Activated gamma-delta T cell (primary cell): Measurements from ENCODE around the gene OR6C65.
"Not testable (repeated sequence)": the region's sequence is repeated elsewhere in the genome, so short reads cannot be mapped to it uniquely, and the experiment has no call there.

Experiments used
- DNase-seq: peaks from one replicate; lab custom pipeline; 2025; lab: John Stamatoyannopoulos, UW
- total RNA-seq, 2 donors: gene quantifications; one replicate each; lab custom pipeline; 2026; lab: John Stamatoyannopoulos, UW

OR6C65 gene
- 0 reads per million in 2 donors for total RNA-seq

DNA sequence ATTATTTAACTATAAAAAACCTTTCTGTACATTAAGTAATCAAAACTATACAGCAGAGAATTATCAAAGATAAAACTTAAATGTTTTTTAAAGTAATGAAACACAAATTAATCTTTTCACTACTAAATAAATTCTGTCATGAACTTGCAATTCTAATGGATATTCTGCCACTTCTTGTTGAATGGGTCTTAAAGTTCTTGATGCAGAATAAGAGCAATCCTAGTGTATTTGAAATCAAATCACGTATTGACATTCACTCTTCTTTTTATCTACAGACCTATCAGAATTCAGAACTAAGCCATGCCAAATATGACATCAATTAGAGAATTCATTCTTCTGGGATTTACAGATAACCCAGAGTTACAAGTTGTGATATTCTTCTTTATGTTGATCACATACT, at the start of gene OR6C65:
Gene OR6C65 (plus strand): TSS at position 301 of the 400 bp plus-strand sequence. CDS start 0 bp downstream, at position 301.
- no peak for DNase-seq

DNA sequence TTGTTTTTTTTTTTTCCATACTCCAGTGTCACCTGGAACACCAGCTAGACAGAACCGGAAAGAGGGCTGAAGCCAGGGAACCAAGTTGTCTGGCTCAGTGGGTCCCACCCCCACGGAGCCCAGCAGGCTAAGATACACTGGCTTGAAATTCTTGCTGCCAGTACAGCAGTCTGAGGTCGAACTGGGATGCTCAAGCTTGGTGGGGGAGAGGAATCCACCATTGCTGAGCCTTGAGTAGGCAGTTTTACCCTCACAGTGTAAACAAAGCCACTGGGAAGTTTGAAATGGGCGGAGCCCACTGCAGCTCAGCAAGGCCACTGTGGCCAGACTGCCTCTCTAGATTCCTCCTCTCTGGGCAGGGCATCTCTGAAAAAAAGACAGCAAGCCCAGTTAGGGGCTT, 45.0 kb upstream of the OR6C65 start:
- not testable (repeated sequence) for DNase-seq

DNA sequence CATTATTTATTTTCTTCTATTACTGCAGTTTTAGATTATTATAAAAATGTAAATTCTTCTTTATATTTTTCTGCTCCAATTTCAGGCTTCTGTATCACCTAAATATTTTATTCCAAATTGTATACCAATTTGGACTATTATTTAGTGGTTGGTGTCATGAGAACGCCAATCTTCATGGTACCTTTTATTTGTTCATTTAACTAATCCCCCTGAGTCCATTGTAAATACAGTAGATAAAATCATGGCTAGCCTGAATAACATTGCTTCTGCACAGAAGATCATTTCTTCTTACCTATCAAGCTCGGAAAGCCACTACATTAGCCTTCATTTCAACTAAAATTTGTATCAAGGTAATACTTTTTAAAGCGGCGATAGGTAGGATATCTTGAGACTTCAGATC, 37.7 kb upstream of the OR6C65 start, which contains the start of gene OR6C75:
Gene OR6C75 (plus strand): TSS at position 301 of the 400 bp plus-strand sequence. CDS start 2,136 bp downstream, outside the sequence.
- no peak for DNase-seq

DNA sequence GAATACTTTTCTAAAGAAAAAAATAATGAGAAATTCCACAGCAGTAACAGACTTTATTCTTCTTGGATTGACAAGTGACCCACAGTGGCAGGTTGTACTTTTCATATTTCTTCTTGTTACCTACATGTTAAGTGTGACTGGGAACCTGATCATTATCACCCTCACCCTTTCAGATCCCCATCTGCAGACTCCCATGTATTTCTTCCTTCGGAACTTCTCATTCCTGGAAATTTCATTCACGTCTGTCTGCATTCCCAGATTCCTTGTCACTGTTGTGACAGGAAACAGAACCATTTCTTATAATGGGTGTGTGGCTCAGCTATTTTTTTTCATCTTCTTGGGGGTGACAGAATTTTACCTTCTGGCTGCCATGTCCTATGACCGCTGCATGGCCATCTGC, 35.2 kb upstream of the OR6C65 start:
- DNase-seq = no peak

DNA sequence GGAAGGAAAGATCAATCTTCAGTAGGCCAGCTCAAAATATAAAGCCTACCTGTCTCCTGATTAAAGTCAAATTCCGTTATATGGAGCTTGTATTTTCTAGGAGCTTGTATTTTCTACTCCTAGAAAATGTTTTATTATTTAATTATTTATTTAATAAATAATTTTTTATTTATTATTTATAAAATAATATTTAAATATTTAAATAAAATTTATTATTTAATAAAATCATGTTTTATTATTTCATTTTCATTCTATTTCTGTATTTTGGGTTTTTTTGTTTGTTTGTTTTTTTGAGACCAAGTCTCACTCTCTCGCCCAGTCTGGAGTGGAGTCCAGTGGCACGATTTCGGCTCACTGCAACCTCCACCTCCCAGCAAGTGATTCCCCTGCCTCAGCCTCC, 27.8 kb upstream of the OR6C65 start:
- no peak for DNase-seq

DNA sequence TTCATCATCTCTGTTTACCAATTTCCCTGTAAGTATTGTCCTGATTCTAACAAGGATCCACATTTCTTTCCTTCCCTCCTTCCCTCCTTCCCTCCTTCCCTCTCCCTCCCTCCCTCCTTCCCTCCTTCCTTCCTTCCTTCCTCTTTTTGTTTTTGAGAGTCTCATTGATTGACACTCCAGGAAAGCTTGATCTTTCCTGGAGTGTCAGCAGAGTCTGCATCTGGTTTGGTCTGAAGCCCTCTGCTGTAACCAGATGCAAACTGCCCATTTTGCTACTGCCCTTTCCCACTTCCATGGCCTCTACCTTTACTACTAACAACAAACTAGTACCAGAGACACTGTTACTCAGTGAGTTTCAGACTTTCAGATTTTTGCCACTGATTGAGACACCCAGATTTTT, 14.4 kb upstream of the OR6C65 start:
- DNase-seq = no peak

DNA sequence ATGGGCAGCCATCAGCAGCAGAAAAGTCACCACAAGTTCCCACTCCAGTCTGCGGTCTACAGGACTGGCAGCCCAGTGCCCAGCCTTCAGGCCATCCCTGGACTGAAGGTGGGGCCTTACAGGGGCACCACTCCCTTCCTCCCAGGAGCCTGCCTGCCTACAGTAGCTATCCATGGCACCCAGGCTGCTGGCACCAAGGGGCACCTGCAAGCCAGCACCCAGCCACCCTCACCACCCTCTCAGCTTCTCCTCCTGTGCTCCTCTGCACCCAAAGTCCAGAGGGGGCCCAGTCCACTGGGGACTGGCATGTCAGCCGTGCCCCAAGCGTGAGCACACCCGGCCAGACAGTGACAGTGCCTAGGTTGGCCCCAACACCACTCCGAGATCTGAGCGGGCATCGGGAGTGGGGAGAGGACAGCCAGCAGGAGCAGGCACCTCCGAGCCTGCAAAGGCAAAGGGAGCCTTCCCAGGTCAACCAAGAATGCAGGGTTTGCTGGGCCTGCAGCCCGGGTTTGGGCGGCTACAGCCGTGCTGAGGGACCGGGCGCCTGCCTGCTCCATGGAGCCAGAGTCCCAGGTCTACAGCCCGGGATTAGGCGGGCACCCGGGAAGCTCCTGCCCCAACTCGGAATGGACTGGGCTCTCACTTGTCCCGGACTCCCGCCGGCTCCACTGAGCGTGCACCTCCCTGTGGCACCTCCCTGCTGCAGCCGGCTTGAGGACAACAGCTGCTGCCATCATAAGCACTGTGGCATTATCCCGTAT, 8.1 kb upstream of the OR6C65 start:
- DNase-seq = no peak

DNA sequence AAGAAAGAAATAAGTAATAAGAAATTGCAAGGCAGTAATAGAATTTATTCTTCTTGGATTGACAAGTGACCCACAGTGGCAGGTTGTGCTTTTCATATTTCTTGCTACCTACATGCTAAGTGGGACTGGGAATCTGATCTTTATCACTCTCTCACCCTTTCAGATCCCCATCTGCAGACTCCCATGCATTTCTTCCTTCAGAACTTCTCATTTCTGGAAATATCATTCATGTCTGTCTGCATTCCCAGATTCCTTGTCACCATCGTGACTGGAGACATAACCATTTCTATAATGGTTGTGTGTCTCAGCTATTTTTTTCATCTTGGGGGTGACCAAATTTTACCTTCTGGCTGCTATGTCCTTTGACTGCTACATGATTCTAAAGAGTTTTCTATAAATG, 4.0 kb upstream of the OR6C65 start:
- no peak for DNase-seq

DNA sequence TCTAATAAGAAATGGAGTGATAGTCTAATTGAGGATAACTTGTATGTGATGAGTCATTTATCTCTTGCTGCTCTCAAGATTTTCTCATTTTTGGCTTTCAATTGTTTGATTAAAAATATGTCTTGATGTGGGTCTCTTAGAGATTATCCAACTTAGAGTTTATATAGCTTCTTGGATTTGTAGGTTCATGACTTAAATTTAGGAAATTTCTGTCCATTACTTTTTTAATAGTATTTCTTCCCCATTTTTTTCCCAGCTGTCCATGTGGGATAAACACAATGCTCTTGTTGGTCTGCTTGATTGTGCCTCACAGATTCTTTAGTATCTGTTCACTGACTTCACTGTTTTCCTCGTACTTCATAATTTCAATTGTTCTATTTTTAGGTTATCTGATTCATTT, 7.5 kb downstream of the OR6C65 start:
- DNase-seq = no peak

DNA sequence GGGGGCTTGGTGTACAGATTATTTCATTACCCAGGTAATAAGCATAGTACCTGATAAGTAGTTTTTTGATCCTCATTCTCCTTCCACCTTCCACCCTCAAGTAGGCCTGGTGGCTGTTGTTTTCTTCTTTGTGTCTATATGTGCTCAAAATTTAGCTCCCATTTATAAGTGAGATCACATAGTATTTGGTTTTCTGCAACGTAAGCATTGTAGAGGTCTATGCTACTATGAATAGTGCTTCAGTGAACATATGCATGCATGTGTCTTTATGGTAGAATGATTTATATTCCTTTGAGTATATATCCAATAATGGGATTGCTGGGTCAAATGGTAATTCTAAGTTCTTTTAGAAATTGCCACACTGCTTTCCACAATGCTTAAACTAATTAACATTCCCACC, 8.8 kb downstream of the OR6C65 start:
- not testable (repeated sequence) for DNase-seq

DNA sequence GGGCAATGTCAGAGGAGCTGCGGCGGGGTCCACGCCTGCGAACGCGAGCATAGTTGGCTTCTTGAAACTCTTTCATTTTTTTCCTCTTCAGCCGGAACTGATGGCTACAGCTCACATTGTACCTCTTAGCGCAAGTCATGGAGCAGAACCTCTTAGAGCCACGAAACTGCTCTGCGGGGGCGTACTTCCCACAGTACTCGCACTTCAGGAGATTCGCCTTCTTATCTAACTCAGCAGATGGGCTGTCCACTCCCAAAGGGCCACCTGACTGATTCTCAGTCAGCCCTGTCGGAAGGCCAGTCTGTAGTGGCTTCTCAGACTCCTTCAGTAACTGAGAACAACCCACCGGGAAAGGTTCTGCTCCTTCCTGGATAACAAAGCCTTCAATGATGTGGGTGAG, 11.8 kb downstream of the OR6C65 start:
- DNase-seq = not testable (repeated sequence)

DNA sequence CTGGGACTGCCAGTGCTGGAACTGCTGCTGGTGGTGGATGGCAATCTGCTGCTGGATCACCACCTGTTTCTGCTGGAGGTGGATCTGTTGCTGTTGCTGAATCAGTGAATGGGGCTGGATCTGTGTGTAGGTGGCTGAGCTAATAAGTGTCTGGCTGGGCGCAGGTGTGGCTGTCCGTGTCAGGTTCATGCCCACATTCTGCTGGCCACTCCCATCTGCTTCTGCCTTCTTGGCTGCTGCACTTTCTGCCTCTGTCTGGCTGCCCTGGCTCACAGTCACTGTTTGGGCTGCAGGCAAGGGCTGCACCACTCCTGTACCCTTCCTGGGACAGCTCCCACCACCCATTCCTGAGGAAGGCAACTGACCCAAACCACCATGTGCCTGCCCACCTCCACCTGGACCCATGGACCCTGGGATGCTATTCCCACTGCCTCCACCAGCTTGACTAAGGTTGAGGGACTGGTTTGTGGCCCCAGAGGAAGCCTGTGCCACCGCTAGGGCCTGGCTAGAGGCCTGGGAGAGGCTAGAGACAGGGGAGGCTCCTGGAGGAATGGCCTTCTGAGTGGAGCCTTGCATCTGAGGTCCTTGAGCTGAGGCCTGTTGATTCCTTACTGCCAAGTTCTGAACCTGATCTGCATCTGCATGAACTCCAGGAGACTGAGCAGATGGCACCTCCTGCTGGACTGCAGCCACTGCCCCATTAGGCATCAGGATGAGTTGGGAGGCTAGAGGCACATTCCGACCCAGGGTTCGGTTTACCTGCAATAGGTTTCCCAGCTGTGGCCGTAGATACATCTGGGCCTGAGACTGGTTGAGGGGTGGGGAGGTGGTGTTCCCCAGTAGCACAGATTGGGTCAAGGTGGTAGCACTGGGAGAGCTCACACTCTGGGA, 13.4 kb downstream of the OR6C65 start:
- not testable (repeated sequence) for DNase-seq

DNA sequence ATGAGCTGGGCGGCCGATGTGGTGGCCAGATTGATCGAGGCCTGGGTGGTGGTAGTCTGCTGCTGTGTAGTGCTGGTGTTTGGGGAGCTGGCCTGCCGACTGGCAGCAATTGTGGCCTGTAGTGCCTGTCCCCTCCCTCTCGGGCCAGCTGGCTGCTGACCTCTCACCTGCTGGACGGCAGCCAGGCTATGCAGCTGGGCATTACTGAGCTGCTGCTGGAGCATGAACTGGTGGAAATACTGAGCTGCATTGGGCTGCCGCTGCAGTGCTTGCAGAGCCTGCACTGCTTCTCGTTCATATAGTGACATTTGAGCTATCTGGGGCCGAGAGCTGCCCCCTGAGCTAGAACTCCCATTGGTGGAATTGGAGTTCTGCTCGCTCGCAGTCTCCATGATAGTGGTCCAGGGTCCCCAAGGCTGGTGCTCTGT, 14.1 kb downstream of the OR6C65 start:
- not testable (repeated sequence) for DNase-seq

DNA sequence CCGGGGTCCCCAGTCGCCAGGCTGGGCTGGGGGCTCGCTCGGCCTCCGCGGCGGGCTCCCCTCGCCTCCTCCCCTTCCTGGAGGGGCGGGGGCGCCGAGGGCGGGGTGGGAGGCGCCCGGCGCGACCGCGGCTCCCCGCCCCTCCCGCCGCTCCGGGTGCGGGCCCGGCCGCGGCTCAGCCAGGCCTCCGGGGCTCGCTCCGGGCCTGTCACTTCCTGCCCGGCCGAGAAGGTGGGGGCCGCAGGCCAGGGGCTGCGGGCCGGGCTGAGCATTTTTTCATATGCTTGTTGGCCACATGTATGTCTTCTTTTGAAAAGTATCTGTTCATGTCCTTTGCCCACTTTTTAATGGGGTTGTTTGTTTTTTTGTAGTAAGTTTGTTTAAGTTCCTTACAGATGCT, 14.6 kb downstream of the OR6C65 start:
- DNase-seq = not testable (repeated sequence)

DNA sequence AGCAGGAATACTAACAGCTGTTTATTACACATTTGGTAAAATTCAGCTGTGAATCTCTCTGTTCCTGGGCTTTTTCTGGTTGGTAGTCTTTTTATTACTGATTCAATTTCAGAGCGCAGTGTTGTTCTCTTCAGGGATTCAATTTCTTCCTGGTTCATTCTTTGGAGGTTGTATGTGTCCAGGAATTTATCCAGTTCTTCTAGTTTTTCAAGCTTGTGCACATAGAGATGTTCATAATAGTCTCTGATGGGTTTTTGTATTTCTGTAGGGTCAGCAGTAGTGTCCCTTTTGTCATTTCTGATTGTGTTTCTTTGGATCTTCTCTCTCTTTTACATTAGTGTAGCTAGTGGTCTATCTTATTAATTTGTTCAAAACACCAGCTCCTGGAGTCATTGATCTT, 16.6 kb downstream of the OR6C65 start:
- DNase-seq = no peak

DNA sequence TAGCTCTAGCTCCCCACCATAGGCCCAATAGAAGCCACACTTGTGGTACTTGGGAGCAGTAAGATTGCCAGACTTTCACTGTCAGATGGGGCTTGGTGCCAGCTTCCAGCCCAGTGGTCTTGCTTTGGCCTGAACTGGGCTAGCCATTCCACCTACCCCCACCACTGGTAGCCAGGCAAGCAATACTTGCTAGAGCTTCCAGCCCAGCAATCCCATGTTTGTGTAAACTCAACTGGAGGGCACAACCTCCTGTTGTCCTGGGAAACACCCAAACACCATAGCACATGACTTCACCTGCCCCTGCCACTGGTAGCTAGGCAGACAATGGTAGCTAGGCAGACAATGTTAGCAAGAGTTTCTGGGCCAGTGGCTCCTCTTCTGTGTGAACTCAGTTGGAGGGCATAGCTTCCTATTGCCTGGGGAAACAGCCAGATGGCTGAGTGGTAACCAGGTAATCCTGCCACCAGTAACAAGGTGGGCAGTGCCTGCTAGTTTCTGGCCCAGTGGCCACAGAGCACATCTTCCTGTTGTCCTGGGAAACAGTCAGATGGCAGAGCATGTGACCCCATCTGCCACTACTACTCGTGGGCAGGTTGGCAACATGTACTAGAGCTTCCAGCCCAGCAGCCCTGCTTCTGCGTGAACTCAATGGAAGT, 20.1 kb downstream of the OR6C65 start:
- DNase-seq = no peak

DNA sequence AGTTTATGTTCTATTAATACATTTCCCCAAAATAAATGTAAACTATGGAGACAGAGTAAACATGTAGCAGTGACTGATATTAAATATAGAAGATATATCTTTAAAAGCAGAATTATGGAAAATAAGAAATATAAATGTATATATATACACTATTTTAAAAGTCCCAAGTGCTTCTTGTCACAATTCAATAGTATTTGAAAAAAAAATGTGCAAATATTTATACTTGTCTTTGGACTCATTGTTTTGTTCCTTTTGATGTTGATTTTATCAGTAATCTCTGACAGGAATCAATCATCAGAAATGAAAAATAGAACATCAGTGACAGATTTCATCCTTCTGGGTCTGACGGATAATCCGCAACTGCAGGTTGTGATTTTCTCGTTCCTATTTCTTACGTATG, 25.6 kb downstream of the OR6C65 start, which contains the start of gene OR6C76:
Gene OR6C76 (plus strand): TSS at position 301 of the 400 bp plus-strand sequence. CDS start 0 bp downstream, at position 301.
- DNase-seq = no peak

DNA sequence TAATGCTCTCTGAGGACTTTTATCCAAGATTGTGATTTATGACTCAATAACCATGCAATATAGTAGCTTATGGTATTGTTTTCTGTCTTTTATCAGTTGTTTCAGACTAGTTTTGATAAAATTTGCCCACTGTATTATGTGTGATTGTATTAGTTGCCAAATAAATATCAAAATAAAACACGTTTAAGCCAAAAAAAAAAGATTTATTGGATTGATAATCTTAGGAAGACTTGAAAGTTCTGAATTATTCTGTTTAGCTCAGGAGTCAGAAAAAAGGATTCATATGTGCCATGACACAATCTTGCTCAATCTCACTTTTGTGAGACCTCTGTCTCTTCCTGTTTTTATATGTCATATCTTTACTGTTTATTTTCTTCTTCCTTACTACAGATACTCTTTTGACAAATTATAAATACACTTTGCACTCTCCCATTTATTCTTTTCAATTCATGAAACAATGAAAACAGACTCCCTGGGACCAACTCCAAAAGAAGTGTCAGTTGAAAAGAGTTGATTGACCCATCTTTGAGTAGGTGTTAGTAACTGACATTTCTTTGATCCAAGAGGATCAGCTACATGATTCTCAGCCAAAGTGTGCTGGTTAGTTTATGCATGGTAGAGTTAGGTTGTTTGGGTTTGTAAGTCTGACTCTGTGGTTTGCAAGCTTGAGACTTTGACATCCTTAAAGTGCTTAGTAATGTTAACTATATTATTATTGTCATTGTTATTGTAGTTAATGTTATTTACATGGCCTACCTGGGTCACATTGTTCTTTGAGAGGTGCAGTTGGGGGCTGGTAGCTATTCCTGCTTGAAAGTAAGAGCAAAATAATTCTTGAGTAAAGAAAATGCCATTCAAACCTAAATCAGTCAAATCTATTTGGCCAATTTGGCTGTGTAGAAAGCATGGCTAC, 28.3 kb downstream of the OR6C65 start:
- no peak for DNase-seq

DNA sequence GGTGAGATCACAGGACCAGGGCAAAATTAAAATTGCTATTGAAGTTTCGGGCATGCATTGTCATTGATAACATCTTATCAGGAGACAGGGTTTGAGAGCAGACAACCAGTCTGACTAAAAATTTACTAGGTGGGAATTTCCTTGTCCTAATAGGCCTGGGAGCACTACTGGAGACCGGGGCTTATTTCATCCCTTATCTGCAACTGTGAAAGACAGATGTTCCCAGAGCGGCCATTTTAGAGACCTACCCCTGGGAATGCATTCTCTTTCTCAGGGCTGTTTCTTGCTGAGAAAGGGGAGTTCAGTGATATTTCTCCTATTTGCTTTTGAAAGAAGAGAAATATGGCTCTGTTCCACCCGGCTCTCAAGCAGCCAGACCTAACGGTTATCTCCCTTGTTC, 40.9 kb downstream of the OR6C65 start:
- not testable (repeated sequence) for DNase-seq

DNA sequence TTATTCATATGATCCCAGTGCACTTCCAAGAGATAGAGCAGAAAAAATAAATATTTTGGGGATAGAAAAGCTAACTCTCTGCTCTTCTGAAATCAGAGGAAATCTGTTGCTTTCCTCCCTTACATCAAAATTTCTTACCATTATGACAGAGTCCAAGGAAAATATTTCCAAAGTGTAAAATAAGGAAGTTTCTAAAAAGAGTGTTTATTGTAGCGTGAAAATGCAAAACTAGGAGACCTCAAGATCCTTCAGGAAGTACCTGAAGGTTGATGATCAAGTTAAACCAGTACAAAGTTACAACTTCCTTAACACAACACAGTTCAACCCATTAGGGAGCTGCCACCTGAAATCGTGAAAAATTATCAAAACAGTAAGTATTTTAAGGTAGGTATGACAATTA, 43.4 kb downstream of the OR6C65 start, which contains the start of gene OR6C2:
Gene OR6C2 (plus strand): TSS at position 301 of the 400 bp plus-strand sequence. CDS start 8,138 bp downstream, outside the sequence.
- no peak for DNase-seq

DNA sequence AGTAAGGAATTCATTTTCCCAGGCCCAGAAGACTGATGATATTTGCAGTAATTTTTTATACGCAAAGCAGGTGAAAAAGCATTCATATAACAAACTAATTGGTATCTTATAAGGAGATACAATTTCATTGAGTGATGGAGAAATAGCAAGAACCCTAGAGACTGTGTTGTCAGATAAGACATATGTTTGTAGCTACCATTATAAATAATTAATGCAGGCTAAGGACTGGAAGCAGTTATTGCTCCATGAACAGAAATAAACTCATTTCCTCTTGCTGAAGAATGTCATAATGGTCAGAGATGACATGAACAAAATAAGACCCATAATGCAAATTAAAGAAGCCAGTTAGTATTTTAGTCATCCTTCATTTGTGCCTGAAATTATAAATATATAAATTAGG, 45.0 kb downstream of the OR6C65 start:
- no peak for DNase-seq
